BLaER1 (cell line): Measurements from ENCODE around the gene CCDC174.
"Not testable (repeated sequence)": the region's sequence is repeated elsewhere in the genome, so short reads cannot be mapped to it uniquely, and the experiment has no call there.

ENCODE experiments used
- H3K27ac ChIP-seq: shearing (Covaris generic); formaldehyde crosslinking; 2 replicates; pipeline ENCODE4 v1.8.1; 2022
- H3K27me3 ChIP-seq: shearing (Covaris generic); formaldehyde crosslinking; 2 replicates; pipeline ENCODE4 v1.8.1; 2022
- H3K36me3 ChIP-seq: shearing (Covaris generic); formaldehyde crosslinking; 2 replicates; pipeline ENCODE4 v1.8.1; 2022
- H3K4me1 ChIP-seq: shearing (Covaris generic); formaldehyde crosslinking; 2 replicates; pipeline ENCODE4 v1.8.1; 2022
- H3K4me2 ChIP-seq: shearing (Covaris generic); formaldehyde crosslinking; 2 replicates; pipeline ENCODE4 v1.8.1; 2022
- H3K4me3 ChIP-seq: shearing (Covaris generic); formaldehyde crosslinking; 2 replicates; pipeline ENCODE4 v1.8.1; 2022
- H3K9ac ChIP-seq: shearing (Covaris generic); formaldehyde crosslinking; 2 replicates; pipeline ENCODE4 v1.8.1; 2022
- H3K9me3 ChIP-seq: shearing (Covaris generic); formaldehyde crosslinking; 2 replicates; pipeline ENCODE4 v1.8.1; 2022
- H4K20me1 ChIP-seq: shearing (Covaris generic); formaldehyde crosslinking; 2 replicates; pipeline ENCODE4 v1.8.1; 2022
- Cebpa-rat ChIP-seq: shearing (Covaris generic); IDR thresholded peaks from 2 replicates; pipeline ENCODE4 v1.8.1; 2022

The CCDC174 gene

DNA sequence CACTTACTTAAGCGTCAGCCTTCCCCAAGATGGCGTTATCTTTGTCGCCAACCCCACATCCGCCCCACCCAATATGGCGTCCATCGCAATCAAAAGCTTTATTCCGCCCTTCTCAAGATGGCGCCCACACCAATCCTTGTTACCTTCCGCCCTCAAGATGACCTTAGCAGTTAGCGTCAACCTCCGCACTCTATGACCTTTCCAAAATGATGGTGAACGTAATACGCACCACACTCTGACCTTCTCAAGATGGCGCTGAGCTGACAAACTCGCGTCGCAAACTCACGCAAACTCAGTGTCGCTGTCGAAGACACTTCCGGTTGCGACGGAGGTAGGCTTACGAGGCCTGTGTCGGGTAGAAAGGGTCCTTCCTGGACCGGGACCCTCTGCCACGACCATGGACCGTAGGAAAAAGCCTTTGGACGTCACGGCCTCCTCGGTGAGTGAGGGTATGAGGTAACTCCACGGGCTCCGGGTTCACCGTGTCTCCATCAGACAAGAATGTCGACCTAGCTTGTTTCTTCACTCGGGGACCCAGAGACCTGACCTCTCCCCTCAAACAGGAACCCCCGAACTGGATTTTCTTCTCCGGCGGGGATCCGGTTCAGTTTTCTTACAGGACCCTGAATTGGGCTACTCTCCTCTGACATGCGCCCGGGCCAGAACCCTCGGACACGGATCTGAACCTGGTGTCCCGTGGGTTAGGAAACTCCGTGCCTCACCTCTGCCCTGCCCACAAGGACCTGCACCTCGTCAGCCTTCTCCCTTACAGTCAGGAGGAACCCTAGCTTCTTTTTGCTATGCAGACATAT, at the start of gene CCDC174:
Gene CCDC174, plus strand, starts transcription at position 323 of the 812 bp plus-strand sequence. Its CDS starts 75 bp downstream, at position 398.
- Histone ChIP-seq H4K20me1 (peaks cover 5% of the 10 kb centered on the region; the same call in 1 of the 2 replicates), H3K36me3 (peaks cover 20% of the 10 kb centered on the region), H3K4me1 (peaks cover 27% of the 10 kb centered on the region), H3K4me3 (peak within 1 kb of the TSS; percentile 87), H3K9me3 (no peaks in the 10 kb centered on the region), H3K27ac (peak within 1 kb of the TSS; percentile 91), H3K4me2 (peak within 1 kb of the TSS; percentile 80), H3K9ac (peak within 1 kb of the TSS; percentile 95), H3K27me3 (no peaks in the 10 kb centered on the region)
- TF ChIP-seq Cebpa-rat, result no peak

DNA sequence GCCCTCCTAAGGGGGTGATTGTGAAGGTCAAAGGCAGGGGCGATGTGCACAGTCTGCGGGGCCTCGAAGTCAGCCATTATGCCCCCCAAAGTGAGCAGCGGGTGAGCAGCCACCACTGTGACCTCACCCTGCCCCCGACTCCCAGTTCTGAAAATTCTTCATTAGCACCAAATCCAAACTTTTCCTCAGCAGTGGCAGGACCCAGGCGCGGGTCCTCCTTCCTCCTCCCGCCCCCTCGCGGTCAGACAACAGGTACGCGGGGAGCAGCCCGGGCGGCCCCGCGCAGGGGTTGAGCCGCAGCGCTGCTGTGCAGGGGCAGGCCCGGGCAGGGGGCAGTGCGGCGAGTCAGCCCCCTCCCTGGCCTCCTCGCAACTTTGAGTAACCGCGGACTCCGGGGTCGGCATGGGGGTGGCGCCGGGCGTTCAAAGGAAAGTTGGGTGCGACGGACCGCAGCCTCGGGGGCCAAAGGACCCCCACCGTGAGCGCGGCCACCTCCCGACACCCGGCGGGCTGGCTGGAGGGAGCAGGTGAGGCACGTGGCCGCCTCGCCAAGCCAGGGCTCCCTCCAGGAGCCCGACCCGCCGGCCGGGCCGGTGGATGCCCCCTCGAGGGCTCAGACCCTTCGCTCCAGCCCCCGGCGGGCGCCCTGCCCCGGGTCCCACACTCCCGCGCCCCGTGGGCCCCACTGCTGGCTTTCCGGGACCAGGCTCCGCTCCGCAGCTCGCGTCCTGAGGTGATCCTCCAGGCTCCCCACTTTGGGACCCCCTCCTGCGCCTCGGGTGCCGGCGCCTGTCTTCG, 49.4 kb upstream of the CCDC174 start:
- no peak for TF ChIP-seq Cebpa-rat
- Histone ChIP-seq H4K20me1 (peaks cover 4% of the 10 kb centered on the region; the same call in 1 of the 2 replicates), H3K9ac (no peak overlapping the region), H3K36me3 (no peaks in the 10 kb centered on the region), H3K9me3 (no peaks in the 10 kb centered on the region), H3K4me1 (no peaks in the 10 kb centered on the region), H3K27ac (no peak overlapping the region), H3K4me3 (no peak overlapping the region), H3K4me2 (no peak overlapping the region), H3K27me3 (no peaks in the 10 kb centered on the region; the same call in 1 of the 2 replicates)

- no peak overlapping the region for H3K27ac ChIP-seq
- no peaks in the 10 kb centered on the region for H3K4me1 ChIP-seq
- TF ChIP-seq Cebpa-rat, result no peak
- H3K4me2 ChIP-seq, result no peak overlapping the region
- no peak overlapping the region for H3K9ac ChIP-seq
- H3K9me3 ChIP-seq, result no peaks in the 10 kb centered on the region
- peaks cover 4% of the 10 kb centered on the region; the same call in 1 of the 2 replicates for H4K20me1 ChIP-seq
- no peaks in the 10 kb centered on the region for H3K36me3 ChIP-seq
- no peak overlapping the region for H3K4me3 ChIP-seq
- no peaks in the 10 kb centered on the region; the same call in 1 of the 2 replicates for H3K27me3 ChIP-seq
These were observed 48.5 kb upstream of the CCDC174 start for GRCh38 chr3:14602804-14603644.

- H3K4me3 ChIP-seq, result no peak overlapping the region
- H3K9ac ChIP-seq, result no peak overlapping the region
- no peaks in the 10 kb centered on the region for H3K36me3 ChIP-seq
- H3K9me3 ChIP-seq, result no peaks in the 10 kb centered on the region
- H3K27ac ChIP-seq, result no peak overlapping the region
- no peak overlapping the region for H3K4me2 ChIP-seq
- no peaks in the 10 kb centered on the region; the same call in 1 of the 2 replicates for H3K27me3 ChIP-seq
- H4K20me1 ChIP-seq, result no peaks in the 10 kb centered on the region
- no peaks in the 10 kb centered on the region for H3K4me1 ChIP-seq
- no peak for TF ChIP-seq Cebpa-rat
These were observed 46.5 kb upstream of the CCDC174 start for GRCh38 chr3:14605067-14605466.

DNA sequence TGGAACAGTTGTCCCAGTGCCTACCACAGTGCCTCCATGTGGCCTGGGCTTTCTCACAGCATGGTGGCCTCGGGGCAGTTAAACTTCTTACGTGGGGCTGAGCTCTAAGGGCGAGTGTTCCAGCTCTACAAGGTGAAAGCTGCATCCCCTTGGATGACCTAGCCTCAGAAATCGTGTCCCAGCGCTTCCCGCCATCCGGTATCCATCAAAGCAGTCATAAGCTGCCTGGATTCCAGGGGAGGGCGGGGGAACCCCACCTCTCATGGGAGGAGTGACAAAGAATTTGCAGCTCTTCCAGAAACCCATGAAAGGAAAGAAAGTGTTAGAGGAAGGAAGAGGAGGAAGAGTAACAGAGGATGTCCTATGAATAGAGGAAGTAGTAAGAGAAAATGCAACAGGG, 45.8 kb upstream of the CCDC174 start:
- no peak overlapping the region for H3K9ac ChIP-seq
- H3K9me3 ChIP-seq, result no peaks in the 10 kb centered on the region
- H3K4me3 ChIP-seq, result no peak overlapping the region
- H4K20me1 ChIP-seq, result no peaks in the 10 kb centered on the region
- H3K4me1 ChIP-seq, result no peaks in the 10 kb centered on the region
- no peak overlapping the region for H3K4me2 ChIP-seq
- no peak for TF ChIP-seq Cebpa-rat
- no peaks in the 10 kb centered on the region for H3K36me3 ChIP-seq
- no peaks in the 10 kb centered on the region; the same call in 1 of the 2 replicates for H3K27me3 ChIP-seq
- H3K27ac ChIP-seq, result no peak overlapping the region

DNA sequence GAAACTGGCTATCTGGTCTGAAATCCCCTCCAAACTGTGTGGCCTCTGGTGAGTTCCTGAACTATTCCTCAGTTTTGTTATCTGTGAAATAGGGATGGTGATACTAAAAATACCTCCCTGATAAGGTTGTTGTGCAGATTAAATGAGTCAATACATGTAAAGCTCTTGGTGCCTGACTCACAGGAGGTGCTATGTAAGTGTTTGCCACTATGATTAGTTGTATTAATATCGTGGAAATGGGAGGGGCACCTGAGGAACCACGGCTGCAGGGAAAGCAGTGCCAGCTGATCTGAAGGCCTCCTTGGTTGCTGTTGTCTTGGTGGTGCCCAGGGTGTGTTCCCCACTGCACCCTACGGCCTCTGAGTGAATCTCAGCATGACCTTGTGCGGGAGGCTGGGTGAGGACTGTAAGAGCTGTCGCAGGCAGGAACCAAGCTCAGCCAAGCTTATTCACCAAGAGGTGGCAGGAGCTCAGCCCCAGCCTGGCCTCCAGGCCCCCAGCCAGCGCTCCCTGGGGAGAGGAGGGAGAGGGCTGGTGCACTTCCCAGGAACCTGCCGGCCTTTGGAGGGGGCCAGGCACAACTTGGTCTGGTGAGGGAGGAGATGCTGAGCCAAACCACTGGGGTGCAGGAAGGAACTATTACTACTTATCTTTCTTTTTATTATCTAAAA, 44.8 kb upstream of the CCDC174 start:
- Histone ChIP-seq H3K9ac (no peak overlapping the region), H3K9me3 (no peaks in the 10 kb centered on the region), H3K4me2 (no peak overlapping the region), H3K27ac (no peak overlapping the region), H3K4me3 (no peak overlapping the region), H3K36me3 (no peaks in the 10 kb centered on the region), H4K20me1 (no peaks in the 10 kb centered on the region), H3K4me1 (no peaks in the 10 kb centered on the region), H3K27me3 (no peaks in the 10 kb centered on the region)
- TF ChIP-seq Cebpa-rat, result no peak

- no peak for TF ChIP-seq Cebpa-rat
- Histone ChIP-seq H3K9ac (no peak overlapping the region), H3K27me3 (no peaks in the 10 kb centered on the region), H3K4me2 (no peak overlapping the region), H3K36me3 (no peaks in the 10 kb centered on the region), H3K27ac (no peak overlapping the region), H3K4me1 (no peaks in the 10 kb centered on the region), H3K9me3 (no peaks in the 10 kb centered on the region), H3K4me3 (no peak overlapping the region), H4K20me1 (no peaks in the 10 kb centered on the region)
These were observed 43.3 kb upstream of the CCDC174 start for GRCh38 chr3:14608298-14608697.

DNA sequence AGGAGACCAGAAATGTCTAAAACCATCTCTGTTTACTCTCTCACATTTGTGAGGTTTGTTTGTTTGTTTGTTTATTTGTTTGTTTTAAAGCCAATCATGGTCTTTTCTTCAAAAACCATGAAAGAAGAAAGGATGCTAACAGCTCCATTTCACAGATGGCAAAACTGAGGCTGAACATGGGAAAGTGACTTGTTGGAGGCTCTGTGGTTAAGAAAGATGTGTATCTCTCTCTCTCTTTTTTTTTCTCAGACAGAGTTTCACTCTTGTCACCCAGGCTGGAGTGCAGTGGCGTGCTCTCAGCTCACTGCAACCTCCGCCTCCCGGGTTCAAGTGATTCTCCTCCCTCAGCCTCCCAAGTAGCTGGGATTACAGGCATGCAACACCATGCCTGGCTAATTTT, 42.5 kb upstream of the CCDC174 start:
- H3K4me1 ChIP-seq, H3K36me3 ChIP-seq, H3K4me2 ChIP-seq: not testable (repeated sequence)

DNA sequence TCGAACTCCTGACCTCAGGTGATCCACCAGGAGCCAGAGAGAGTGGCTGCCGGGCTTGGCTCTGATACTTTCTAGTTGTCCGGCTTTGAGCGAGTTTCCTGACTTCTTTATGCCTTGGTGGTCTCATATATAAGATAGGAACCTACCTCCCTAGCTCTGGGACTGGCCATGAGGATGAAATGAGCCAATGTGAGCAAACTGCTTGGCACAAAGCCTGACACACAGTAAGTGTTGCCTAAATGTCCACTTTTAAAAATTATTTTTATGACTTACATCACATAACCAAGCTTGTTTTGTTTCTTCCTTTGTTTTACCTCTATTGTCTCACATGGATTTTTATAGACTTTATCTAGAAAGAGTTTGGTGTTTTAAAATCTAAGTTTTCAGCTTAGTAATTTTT, 42.1 kb upstream of the CCDC174 start:
- H3K4me3 ChIP-seq, result no peak overlapping the region
- H3K4me2 ChIP-seq, result no peak overlapping the region
- H3K27ac ChIP-seq, result no peak overlapping the region
- H4K20me1 ChIP-seq, result no peaks in the 10 kb centered on the region
- H3K27me3 ChIP-seq, result no peaks in the 10 kb centered on the region
- no peaks in the 10 kb centered on the region for H3K36me3 ChIP-seq
- no peaks in the 10 kb centered on the region for H3K4me1 ChIP-seq
- no peak overlapping the region for H3K9ac ChIP-seq
- no peaks in the 10 kb centered on the region for H3K9me3 ChIP-seq
- TF ChIP-seq Cebpa-rat, result no peak

More for the DNA sequence above, 42.5 kb upstream of the CCDC174 start:
- H3K9me3 ChIP-seq, H3K27ac ChIP-seq, H3K4me3 ChIP-seq, H4K20me1 ChIP-seq, H3K27me3 ChIP-seq, H3K9ac ChIP-seq: not testable (repeated sequence)
